Activated CD4-positive, alpha-beta T cell treated with anti-CD3 and anti-CD28 coated beads, Interleukin-2, amount 50 U/mL, for 1 hour (primary cell): ENCODE measurements around the gene KLHL40.

Experiments
- DNase-seq: peaks from one replicate; pipeline ENCODE4 v3.0.0-alpha.2; 2020

The KLHL40 gene

DNA sequence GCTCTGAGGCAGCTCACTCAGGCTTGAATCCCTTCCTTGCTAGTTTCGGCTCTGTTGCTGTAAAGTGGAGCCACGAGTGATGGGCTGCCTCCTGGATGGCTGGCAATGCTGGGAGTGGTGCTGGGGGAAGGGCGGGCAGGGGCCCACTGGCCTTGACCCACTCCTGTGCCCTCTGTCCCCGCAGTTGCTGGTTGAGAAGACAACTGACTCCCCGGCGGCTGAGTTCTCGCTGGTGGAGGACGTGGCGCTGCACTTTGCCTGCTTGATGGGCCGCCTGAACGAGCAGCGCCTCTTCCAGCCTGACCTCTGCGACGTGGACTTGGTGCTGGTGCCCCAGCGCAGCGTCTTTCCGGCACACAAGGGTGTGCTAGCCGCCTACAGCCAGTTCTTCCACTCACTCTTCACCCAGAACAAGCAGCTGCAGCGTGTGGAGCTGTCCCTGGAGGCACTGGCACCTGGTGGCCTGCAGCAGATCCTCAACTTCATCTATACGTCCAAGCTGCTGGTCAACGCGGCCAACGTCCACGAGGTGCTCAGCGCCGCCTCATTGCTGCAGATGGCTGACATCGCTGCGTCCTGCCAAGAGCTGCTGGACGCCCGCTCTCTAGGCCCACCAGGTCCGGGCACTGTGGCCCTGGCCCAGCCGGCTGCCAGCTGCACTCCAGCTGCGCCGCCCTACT, 27.1 kb upstream of the KLHL40 start:
- DNase-seq = no peak

DNA sequence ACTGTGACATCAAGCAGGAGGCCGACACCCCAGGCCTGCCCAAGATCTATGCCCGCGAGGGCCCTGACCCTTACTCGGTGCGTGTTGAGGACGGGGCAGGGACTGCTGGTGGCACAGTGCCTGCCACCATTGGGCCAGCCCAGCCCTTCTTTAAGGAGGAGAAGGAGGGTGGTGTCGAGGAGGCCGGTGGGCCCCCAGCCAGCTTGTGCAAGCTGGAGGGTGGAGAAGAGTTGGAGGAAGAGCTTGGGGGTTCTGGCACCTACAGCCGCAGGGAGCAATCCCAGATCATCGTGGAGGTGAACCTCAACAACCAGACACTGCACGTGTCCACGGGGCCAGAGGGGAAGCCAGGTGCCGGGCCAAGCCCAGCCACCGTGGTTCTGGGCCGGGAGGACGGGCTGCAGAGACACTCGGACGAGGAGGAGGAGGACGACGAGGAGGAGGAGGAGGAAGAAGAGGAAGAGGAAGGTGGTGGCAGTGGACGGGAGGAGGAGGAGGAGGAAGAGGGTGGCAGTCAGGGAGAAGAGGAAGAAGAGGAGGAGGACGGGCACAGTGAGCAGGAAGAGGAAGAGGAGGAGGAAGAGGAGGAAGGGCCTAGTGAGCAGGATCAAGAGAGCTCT, 26.5 kb upstream of the KLHL40 start:
- no peak for DNase-seq

DNA sequence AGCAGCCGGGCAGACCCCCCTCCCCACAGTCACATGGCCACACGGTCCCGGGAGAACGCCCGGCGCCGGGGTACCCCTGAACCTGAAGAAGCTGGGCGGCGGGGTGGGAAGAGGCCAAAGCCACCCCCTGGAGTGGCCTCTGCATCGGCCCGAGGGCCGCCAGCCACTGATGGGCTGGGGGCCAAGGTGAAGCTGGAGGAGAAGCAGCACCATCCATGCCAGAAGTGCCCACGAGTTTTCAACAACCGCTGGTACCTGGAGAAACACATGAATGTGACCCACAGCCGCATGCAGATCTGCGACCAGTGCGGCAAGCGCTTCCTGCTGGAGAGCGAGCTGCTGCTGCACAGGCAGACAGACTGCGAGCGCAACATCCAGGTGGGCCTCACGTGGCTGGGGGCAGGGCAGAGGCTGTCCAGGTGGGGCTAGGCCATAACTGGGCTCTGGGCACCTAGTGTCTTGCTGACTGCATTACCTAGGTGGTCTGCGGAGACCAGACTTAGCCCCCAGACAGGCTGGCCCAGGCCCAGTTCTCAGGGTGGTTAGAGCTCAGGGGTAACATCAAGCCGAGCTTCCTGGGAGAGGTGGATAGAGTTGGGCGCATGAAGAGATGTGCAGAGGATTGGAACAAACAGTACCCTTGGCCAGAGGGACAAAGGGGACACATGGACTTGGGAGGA, 25.7 kb upstream of the KLHL40 start:
- no peak for DNase-seq

DNA sequence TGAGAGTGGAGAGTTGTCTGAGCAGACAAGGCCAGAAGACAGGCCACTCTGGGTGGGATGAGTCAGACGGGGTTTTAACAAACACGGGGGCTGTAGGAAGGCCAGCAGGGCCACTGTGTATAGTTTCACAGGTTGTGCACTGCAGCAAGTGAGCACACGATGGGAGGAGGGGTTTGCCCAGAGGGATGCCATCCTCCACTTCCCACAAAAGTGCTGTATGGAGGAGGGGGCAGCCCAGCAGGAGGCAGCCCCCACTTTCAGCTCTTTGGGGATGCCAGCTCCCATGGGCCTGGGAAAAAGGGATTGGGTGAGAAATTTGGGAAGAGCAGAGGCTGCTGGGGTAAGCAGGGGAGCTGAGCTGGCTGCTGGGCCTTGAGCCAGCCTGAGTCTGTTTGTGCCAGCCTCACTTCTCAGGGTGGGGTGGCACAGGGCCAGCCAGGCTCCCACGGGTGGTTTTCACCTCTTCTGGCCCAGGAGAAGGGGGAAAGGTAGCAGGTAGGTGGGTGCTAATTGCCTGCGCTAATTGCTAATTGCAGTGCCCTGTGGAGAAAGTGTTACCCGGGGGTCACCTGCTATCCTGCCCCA, 25.1 kb upstream of the KLHL40 start:
- DNase-seq = no peak

DNA sequence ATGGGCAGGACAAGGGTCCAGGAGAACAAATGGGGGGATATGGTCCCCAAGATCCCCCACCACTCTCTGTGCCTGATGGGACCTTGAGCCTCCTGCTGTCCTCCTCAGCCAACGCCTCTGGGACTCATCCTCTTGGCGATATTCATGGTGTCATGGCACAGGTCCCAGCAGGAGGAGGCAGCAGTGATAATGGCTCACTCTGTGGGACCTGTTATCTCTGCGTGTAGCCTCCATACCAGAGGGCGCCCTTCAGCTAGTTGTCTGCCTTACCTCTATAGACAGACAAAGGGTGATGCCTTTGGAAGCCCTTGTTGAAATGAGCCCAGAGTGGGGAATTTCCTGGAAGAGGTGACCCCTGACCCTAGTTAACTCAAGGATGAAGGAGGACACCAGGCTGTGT, 24.4 kb upstream of the KLHL40 start:
- no peak for DNase-seq

DNA sequence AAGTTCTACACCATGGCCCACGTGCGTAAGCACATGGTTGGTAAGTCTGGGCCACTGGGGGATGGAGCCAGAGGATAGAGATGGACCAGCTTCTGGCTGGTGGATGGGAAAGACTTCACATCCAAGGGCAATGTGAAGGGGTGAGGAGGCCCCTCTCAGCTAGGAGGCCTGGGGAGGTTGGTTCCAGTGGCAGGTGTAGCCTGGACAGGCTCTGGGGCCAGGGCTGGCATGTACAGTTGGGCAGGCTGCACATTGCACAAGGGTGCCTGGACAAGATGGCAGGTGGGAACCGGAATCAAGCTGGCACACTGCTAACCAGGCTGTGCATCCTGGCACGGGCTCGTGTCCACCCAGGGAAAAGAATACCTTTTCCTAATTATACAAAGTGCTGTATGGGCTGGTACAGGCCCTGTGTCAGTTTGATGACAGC, 23.7 kb upstream of the KLHL40 start:
- no peak for DNase-seq

DNA sequence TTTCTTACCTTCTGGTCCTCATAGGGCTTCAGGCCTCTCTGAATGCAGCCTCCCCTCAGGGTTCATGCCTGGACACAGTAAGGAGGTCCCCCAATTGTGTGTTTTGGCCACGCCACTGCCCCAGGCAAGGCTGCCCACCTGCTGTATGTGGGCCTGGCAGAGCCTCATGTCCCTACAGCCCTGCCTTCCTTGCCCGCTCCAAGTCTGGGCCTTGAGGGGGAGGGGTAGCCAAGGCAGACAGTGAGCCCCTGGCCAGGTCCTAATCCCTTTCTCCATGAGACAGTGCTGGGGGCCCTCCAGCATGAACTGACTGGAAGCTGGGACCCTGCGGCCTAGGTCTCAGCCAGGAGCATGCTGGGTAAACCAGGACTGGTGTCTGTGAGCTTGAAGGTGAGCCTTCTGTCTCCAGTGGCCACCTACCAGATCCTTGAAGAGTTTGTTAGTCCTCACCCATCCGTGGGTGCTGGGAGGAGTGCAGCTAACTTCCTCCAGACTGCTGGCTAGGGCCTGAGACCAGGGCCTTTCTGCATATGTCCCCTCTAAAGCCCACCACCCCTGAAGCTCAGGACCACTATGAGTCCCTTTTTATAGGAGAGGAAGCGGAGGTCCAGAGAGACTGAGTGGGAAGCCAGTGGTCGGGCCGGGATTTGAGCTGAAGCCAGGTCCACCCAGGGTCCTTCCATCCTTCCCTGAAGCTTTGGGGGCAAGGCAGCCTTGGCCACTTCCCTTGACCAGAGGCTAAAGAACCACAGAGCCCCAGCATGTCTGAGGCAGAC, 23.1 kb upstream of the KLHL40 start:
- DNase-seq = no peak

DNA sequence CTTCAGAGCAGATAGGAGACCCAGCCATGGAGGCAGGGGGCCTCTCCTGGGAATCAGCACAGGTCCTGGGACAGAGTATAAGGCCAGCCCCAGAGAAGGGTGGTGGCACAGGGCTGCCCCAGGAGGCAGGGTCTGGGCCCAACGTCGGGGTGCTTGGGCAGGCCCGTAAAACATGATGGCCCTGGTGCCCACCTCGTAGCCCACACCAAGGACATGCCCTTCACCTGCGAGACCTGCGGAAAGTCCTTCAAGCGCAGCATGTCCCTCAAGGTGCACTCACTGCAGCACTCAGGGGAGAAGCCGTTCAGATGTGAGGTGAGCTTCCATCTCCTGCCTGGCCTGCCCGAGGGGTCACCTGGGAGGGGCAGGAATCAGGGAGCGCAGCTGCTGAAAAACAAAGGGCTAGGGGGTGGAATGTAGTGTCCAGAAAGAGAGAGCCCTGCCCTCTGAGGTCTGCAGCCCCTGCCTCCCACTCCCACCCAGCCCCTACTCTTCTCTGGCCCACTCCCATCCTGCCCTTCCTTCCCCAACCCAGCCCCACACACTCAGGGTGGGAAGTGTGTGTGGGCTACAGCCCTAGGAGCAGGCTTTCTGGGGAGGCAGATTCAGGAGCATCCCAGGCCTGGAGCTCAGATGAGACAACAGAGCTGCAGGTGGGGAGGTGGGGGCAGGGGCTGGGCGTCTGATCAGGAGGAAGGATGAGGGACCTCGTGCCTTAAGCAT, 22.4 kb upstream of the KLHL40 start:
- no peak for DNase-seq

DNA sequence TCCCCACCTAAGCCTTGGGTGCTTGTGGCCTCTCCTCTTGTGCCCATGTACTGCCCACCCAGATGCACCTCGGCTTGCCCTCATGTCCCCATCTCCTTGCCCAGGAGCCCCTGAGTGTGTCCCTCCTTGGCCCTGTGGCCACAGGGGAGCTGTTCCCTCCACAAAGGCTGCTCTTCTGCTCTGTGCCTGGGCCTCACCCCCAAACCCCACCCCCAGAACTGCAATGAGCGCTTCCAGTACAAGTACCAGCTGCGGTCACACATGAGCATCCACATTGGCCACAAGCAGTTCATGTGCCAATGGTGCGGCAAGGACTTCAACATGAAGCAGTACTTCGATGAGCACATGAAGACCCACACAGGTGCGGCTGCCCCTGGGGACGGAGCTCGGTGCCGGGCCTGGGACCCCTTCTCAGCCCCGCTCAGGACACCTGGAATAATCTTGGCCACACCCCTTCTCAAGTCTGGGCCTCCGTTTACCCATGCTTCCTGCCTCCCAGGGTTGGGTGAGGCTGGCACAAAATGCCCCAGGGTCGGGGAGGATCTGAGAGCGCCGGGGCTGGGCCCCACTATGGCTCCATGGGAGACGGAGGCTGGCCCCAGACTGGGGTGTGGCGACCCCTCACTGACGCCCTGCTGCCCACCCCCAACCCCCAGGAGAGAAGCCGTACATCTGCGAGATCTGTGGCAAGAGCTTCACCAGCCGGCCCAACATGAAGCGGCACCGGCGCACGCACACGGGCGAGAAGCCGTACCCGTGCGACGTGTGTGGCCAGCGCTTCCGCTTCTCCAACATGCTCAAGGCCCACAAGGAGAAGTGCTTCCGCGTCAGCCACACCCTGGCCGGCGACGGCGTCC, 21.5 kb upstream of the KLHL40 start:
- no peak for DNase-seq

DNA sequence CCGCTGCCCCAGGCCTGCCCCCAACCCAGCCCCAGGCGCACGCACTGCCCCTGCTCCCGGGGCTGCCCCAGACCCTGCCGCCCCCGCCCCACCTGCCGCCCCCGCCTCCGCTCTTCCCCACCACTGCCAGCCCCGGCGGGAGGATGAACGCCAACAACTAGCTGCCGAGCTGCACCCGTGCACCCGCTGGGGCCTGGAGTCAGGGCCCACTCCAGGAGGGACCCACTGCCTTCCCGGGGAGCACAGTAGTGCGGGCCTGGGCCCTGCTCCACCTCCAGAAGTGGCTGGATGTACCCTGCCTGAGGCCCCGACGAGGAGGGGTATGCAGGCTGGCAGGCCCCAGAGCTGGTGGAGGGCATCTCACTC, 20.9 kb upstream of the KLHL40 start:
- no peak for DNase-seq

DNA sequence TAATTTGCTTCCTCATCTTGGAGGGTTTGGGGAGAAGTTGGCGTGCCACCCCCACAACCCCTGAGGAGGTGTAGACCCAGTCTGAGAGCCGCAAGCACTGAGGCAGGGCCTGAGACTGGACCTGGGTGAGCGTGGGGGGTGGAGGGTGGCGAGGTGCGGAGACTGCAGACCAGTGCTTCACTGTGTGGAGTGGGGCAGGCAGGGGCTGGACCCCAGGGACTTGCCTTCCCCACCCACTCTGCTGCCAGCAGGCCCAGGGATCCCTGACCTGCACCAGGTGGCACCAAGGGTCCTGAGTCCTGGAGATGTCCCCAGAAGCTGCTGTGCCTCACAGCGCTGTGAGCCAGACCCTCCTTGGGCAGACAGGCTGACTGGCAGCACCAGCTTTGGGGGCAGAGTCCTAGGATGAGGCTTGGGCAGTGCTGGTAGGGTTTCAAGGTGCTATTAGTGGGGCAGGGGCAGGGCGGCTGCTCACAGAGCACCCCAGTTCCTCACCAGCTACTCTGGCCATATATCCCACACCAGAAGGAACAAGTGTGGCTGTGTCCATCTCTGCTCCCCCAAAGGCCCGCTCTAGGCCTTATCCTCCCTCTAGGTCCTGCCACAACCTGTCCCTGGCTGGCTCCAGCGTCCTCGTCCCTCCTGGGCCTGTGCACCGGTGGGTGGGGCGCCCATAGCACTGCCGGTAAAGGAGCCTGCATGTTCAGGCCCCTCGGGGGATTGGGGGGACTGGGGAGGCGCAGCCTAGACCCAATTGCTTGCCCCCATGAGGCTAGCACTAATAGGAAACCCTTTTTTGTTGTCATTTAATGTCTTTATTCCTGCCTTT, 20.1 kb upstream of the KLHL40 start:
- no peak for DNase-seq

DNA sequence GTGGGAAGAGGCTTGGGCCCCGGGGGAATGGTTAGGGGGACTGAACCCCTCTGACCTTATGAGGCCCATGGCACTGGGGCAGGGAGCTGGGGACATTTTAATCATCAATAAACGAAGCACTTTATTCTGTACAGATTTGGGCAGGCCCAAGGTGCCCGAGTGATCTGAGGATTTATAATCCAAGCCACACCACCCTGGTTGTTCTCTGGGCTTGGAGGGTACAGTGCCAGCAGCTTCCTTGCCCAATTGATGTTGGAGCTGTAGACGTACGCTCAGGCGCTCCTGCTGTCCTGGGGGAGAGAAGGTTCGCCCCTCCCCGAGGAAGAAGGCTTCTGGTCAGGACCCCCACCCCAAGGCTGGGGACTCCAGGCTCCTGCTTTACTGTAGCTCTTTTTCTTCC, 19.3 kb upstream of the KLHL40 start:
- no peak for DNase-seq

DNA sequence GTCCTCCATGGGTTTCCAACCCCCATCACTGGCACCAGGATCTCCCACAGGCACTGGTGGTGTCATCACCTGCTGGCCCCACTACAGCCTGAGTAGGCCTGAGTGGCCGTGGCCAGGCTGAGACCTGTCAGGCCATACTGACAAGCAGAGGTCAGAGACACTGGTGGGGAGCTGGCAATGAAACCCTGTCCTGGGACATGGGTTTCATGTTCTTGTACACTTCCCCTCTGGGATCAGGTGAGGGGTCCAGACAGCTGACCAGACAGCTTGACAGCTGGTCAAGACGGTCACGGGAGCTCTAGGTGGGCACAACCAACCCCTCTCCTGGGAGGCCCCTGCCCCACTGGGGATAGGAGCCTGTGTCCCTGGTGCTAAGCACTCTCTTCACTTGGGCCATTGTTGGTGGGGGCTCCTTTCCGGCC, 18.7 kb upstream of the KLHL40 start:
- no peak for DNase-seq

DNA sequence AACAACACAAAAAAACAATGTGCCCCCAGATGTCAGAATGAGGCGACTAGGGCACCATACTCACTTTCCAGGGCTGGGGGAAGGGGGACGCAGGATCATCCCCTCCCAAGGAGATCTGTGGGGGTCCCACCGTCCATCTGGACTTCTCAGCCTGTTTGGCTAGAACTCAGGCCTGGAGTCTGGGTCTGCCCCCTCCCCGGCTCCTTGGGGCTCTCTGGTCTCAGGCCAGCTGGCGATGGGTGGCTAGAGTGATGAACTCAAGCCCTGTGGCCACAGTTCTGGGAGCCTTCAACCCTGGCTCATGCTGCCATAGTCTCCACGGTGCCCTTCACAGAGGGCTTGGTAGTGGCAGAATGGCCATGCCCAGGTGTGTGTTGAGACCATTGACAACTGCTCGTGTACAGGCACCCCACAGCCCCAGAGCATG, 18.2 kb upstream of the KLHL40 start:
- DNase-seq = no peak

DNA sequence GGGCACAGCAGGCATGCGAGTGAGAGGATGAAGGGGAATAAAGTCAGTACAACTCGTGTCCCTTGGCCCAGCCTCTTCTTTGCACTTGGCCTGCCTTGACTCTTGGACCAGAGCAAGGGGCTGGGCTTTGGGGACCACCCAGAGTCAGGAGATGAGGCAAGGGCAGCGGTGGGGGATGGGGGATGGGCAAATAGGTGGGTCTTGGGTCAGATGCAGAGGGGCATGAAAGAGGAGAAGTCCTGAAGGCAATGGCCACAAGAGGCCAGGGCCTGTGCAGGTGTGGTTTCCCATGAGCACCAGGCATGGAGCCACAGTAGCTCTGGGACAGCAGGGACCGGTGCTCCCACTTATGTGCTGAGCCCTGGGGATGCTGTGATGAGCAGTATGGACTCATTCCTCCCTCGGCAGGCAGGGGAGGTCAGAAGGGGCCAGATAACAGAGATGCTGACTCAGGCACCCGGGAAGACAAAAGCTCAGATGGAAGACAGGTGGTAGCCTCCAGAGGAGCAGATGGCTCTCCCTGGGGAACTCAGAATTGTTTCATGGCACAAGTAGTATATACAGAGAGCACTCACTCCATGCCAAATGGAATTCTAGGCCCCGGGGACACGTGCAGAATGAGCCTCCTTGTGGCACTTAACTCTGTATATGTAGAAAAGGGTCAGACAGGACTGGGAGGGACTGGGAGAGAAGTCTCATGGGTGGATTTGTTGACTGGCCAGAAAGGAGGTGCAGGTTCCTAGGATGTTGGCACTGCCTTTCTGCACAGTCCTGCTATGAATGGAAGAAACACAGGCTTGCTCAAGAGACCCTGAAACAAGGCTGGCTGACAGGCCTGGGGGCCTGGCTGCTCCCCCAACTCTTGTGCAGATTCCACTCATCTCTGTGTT, 17.6 kb upstream of the KLHL40 start:
- no peak for DNase-seq

DNA sequence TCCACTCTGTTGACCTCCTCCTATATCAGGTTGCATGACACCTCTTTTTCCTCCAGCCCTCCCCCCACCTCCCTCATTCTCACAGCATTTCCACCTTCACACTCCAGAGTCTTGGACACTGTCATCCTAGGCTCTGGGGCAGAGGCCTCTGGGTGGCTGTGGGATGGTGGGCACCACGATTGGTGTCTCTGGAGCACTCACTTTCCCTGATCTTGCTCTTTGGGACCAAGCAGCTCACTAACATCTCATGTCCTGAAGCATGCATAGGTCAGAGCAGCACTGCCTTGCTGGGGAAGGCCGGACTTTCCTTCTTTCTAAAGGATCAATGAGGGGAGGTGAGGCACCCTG, 16.9 kb upstream of the KLHL40 start:
- DNase-seq = no peak

DNA sequence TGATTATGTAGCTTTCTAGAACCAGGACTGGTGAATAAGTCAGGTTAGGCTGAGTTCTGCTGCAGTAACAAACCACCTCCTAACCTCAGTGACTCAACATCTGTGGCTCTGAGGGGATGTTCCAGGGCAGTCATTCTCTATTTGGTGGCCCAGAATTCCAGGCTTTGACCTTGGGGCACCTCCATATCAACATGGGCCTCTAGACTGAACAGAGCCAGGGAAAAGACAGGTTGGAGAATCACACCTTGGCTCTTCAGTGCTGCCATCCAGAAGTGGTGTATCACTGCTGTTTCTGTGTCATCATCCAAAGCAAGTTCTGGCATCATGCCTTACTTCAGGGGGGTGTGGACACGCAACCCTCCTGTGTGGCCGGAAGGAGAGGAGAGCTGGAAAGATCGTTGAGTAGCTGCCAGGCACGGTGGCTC, 16.5 kb upstream of the KLHL40 start:
- DNase-seq = no peak

DNA sequence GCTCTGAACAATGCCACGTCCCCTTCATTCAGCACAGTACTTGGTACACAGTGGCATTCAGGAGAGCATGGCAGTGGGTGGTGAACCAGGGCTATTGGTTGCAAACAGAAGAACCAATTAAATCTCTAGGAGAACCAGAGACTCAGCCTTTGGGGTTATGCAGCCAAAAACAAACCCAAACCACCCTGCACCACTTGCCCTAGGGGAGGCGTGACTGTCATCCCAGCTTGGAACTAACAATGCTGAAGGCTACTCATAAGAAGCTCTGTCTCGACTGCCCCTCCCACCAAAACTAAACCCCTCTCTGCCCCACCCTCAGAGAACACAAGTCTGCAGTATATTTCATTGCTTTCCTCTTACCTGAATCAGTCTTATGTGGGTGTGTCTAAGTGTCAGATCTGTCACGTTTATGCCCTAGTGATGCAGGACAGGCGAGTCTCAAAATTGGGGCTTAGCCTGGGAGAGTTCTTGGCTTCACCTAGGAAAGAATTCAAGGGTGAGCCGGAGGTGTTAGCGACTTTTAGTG, 15.2 kb upstream of the KLHL40 start:
- no peak for DNase-seq

DNA sequence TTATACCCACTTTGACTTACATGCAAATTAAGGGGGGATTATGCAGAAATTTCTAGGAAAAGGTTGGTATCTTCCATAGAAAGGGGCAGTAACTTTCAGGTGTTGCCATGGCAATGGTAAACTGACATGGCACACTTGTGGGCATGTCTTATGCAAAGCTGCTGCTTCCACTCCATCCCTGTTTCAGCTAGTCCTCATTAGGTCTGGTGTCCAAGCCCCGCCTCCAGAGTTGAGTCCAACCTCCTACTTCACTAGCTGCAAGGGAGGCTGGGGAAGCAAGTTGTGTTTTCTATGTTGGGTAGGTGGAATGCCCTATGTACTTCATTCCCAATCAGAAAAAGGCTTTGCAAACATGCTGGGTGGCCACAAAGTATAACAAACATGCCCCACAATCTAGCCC, 14.7 kb upstream of the KLHL40 start:
- DNase-seq = no peak
